RWPE1 (cell line): ENCODE results near the gene ZNF432.

ENCODE experiments used
- CTCF ChIA-PET: fragments of 350-600 bp; sonication (Branson Sonifier 250); formaldehyde crosslinking; extraction: SDS; loops from one replicate; lab custom pipeline; 2021; lab: Yijun Ruan, JAX
- POLR2A ChIA-PET: fragments of 400-600 bp; formaldehyde crosslinking; extraction: SDS; loops from one replicate; lab custom pipeline; 2020; ENCODE audit warnings: antibody characterized with exemption; ENCODE audit not compliant: low non-redundant PET; lab: Yijun Ruan, JAX
- DNase-seq: peaks from one replicate; pipeline ENCODE4 v3.0.0; 2012; ENCODE audit warnings: low spot score
- H3K27ac ChIP-seq: fragments of 450-650 bp; 2 replicates; pipeline ENCODE4 v1.5.1; 2017
- TF ChIP-seq, protein P1 (sequence below): fragments of 450-650 bp; conservative IDR thresholded peaks from 2 replicates; pipeline ENCODE4 v1.5.1; 2017; ENCODE audit warnings: low read depth, mild to moderate bottlenecking

The ZNF432 gene

DNA sequence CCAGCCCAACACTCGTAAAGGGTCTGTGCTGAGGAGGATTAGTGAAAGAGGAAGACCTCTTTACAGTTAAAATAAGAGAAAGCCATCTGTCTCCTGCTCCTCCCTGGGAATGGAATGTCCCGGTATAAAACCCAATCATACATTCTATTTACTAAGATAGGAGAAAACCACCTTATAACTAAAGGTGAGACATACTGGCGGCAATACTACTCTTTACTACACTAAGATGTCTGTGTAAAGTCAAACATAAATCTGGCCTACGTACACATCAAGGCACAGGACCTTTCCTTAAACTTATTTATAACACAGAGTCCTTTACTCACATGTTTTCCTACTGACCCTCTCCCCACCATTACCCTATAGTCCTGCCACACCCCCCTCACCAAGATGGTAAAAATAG lies 65.3 kb downstream of the ZNF432 start:
- H3K27ac ChIP-seq = no peak overlapping the region
- TF ChIP-seq, protein P1, sequence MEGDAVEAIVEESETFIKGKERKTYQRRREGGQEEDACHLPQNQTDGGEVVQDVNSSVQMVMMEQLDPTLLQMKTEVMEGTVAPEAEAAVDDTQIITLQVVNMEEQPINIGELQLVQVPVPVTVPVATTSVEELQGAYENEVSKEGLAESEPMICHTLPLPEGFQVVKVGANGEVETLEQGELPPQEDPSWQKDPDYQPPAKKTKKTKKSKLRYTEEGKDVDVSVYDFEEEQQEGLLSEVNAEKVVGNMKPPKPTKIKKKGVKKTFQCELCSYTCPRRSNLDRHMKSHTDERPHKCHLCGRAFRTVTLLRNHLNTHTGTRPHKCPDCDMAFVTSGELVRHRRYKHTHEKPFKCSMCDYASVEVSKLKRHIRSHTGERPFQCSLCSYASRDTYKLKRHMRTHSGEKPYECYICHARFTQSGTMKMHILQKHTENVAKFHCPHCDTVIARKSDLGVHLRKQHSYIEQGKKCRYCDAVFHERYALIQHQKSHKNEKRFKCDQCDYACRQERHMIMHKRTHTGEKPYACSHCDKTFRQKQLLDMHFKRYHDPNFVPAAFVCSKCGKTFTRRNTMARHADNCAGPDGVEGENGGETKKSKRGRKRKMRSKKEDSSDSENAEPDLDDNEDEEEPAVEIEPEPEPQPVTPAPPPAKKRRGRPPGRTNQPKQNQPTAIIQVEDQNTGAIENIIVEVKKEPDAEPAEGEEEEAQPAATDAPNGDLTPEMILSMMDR = no peak
- DNase-seq = no peak
- ChIA-PET POLR2A (no interaction called here), CTCF (no interaction called here)
